Measurements from ENCODE around the gene CDKN1C. TPM values are rescaled to one million over a fixed set of nuclear protein-coding genes. Genes with fewer than 3 reads are reported as not detected.

Gene CDKN1C
- total RNA-seq: 21.3 TPM

DNA sequence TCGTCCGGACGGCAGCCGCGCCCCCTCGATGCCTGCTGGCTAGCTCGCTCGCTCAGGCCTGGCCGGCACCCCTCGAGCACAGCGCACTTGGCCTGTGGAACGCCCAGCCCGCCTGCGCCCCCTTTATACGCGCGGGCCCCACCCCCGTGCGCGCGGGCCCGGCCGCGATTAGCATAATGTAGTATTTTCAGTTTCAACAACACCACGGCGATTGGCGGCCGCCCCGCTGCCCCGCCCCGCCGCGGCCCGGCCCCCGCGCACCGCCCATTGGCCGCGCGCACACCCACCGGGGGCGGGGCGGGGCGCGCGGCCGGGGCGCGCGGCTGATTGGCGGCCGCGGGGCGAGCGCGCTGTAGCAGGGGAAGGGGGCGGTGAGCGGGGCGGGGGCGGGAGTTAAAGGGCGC, at the start of gene CDKN1C:
Gene CDKN1C (minus strand): TSS at position 98 of the 404 bp plus-strand sequence. CDS start 319 bp downstream, outside the sequence.

DNA sequence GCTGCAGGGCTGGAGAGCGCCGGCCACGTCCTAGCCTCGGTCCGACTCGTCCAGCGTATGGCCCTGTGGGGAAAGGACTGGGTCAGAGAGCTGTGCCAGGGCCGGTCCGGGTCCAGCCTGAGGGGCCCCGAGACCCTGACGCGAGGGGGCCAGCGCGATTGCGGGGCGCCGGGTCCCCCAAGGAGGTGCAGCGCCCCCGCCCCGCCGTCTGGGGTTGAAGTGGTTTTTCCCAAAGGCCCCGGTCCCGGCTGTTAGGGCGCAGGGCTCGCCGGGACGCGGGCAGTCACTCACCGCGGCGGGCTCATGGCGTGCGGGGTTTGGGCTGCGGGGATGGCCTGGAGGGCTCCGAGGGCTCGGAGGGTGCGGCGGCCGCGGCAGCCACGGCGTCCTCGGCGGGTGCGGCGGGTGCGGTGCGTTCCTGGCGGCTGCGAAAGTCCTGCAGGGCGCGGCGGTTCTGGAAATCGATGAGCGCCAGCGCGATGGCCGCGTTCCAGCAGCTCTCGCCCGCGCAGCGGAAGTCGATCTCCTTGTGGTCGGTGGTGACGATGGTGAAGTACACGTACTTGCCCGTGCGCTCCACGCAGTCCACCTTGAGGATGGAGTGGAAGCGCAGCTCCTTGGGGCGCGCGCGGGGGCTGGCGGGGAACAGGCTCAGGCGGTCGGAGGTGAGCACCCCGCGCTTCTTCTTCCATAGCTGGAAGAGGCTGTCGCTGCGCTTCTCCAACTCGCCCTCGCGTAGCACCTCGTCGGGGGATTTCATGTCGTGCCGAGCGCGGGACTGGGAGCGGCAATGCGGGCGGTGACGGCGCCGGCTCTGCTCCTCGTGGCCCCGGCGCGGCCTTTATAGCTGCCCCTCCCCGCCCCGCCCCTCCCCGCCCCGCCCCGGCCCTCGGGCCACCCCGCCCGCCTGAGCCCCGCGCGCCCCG, 43.3 kb upstream of the CDKN1C start, which contains the start of gene PHLDA2:
Gene PHLDA2 (minus strand): TSS at position 816 of the 926 bp plus-strand sequence. CDS start 56 bp downstream, at position 760.

Small RNAs within 50 kb of the gene (small RNA-seq; reads per million reads assigned to genes)
- not detected for gene AC013791.1 (ENCODE audit: low replicate concordance)

Other genes with a start within 250 kb of the CDKN1C start
- gene KCNQ1OT1, start 185.8 kb downstream of the CDKN1C start, total RNA-seq: 17.2 TPM
- gene PHLDA2, start 43.6 kb upstream of the CDKN1C start, total RNA-seq: not detected
- 235 TPM for gene NAP1L4, start 106.6 kb upstream of the CDKN1C start, total RNA-seq
- 49.8 TPM for gene CARS1, start 171.6 kb upstream of the CDKN1C start, total RNA-seq